ENCODE measurements around the gene FBRSL1.

DNA sequence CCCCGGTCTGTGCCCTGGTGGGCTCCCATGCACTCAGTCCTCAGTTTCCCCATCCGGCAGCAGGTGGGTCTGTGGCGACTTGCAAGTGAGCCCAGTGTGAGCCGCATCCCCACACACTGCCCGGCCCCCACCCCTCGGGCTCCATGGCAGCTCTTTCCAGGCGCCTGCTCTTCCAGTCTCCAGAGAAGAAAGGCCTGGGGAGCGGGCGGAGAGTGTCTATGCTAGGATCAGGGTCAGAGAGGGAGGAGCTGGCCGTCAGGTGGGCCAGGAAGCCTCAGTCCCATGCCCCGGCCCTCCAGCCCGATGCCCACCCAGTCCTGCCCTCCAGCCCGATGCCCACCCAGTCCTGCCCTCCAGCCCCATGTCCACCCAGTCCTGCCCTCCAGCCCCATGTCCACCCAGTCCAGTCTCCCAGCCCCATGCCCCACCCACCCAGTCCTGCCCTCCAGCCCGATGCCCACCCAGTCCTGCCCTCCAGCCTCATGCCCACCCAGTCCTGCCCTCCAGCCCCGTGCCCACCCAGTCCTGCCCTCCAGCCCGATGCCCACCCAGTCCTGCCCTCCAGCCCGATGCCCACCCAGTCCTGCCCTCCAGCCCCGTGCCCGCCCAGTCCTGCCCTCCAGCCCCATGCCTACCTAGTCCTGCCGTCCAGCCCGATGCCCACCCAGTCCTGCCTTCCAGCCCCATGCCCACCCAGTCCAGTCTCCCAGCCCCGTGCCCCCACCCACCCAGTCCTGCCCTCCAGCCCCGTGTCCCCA lies 49.2 kb downstream of the FBRSL1 start:
- TF ChIP-seq POLR2A (IDR thresholded peaks at IDR 0.05) = no peak
- TF ChIP-seq, protein P1, sequence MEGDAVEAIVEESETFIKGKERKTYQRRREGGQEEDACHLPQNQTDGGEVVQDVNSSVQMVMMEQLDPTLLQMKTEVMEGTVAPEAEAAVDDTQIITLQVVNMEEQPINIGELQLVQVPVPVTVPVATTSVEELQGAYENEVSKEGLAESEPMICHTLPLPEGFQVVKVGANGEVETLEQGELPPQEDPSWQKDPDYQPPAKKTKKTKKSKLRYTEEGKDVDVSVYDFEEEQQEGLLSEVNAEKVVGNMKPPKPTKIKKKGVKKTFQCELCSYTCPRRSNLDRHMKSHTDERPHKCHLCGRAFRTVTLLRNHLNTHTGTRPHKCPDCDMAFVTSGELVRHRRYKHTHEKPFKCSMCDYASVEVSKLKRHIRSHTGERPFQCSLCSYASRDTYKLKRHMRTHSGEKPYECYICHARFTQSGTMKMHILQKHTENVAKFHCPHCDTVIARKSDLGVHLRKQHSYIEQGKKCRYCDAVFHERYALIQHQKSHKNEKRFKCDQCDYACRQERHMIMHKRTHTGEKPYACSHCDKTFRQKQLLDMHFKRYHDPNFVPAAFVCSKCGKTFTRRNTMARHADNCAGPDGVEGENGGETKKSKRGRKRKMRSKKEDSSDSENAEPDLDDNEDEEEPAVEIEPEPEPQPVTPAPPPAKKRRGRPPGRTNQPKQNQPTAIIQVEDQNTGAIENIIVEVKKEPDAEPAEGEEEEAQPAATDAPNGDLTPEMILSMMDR (IDR thresholded peaks at IDR 0.05) = no peak
- no peak for TF ChIP-seq POLR2AphosphoS5 (IDR thresholded peaks at IDR 0.05)

Measured in breast epithelium (tissue), 3 donors.